COLO668 (cell line): Measurements from ENCODE around the gene FAM184A.
"Not testable (repeated sequence)": the region's sequence is repeated elsewhere in the genome, so short reads cannot be mapped to it uniquely, and the experiment has no call there.

Experiments used
- DNase-seq: peaks from one replicate; lab custom pipeline; 2025; ENCODE audit not compliant: unreplicated experiment; lab: John Stamatoyannopoulos, UW

FAM184A gene

GRCh38 chr6:119020597-119021561 is 57.6 kb downstream of the FAM184A start:
- DNase-seq = no peak

GRCh38 chr6:119015165-119015564 is 63.3 kb downstream of the FAM184A start:
- not testable (repeated sequence) for DNase-seq

GRCh38 chr6:119012521-119012920 is 65.9 kb downstream of the FAM184A start:
- DNase-seq = no peak

- DNase-seq = not testable (repeated sequence)
Measured at GRCh38 chr6:119009266-119009665, 69.2 kb downstream of the FAM184A start.

- no peak for DNase-seq
Measured at GRCh38 chr6:119006974-119007373, 71.5 kb downstream of the FAM184A start.

- no peak for DNase-seq
Measured at GRCh38 chr6:119002069-119002468, 76.4 kb downstream of the FAM184A start.

- DNase-seq = no peak
Measured at GRCh38 chr6:118999494-119000040, 78.9 kb downstream of the FAM184A start.

GRCh38 chr6:118997426-118997825 is 81.0 kb downstream of the FAM184A start:
- not testable (repeated sequence) for DNase-seq

- no peak for DNase-seq
Measured at GRCh38 chr6:118996289-118996820, 82.1 kb downstream of the FAM184A start.

- no peak for DNase-seq
Measured at GRCh38 chr6:118993803-118994251, 84.6 kb downstream of the FAM184A start.

- no peak for DNase-seq
Measured at GRCh38 chr6:118993358-118993757, 85.1 kb downstream of the FAM184A start.

GRCh38 chr6:118992186-118992795 is 86.2 kb downstream of the FAM184A start:
- no peak for DNase-seq

- no peak for DNase-seq
Measured at GRCh38 chr6:118986312-118986711, 92.2 kb downstream of the FAM184A start.

GRCh38 chr6:118985123-118985830 is 93.2 kb downstream of the FAM184A start:
- no peak for DNase-seq

- DNase-seq = no peak
Measured at GRCh38 chr6:118984342-118984741, 94.1 kb downstream of the FAM184A start.

GRCh38 chr6:118982575-118982911 is 95.9 kb downstream of the FAM184A start:
- DNase-seq = no peak

- no peak for DNase-seq
Measured at GRCh38 chr6:118981884-118982574, 96.4 kb downstream of the FAM184A start.

GRCh38 chr6:118980063-118980462 is 98.4 kb downstream of the FAM184A start:
- DNase-seq = no peak

GRCh38 chr6:118974790-118975189 is 103.7 kb downstream of the FAM184A start:
- no peak for DNase-seq

- no peak for DNase-seq
Measured at GRCh38 chr6:118971682-118972081, 106.8 kb downstream of the FAM184A start.
